Skeletal muscle satellite cell (primary cell): ENCODE measurements around the gene DMXL1.

Source experiments
- H3K27me3 ChIP-seq: 2 replicates; pipeline ENCODE4 v1.7.0; 2013; ENCODE audit warnings: low read length; ENCODE audit not compliant: control insufficient read depth, insufficient read depth
- H3K36me3 ChIP-seq: 2 replicates; pipeline ENCODE4 v1.7.0; 2013; ENCODE audit warnings: mild to moderate bottlenecking, control low read depth, low read length; ENCODE audit not compliant: insufficient read depth
- H3K4me1 ChIP-seq: 2 replicates; pipeline ENCODE4 v1.7.0; 2013; ENCODE audit warnings: low read length; ENCODE audit not compliant: control insufficient read depth, insufficient read depth
- H3K4me2 ChIP-seq: 2 replicates; pipeline ENCODE4 v1.7.0; 2013; ENCODE audit warnings: mild to moderate bottlenecking, low read length
- H3K4me3 ChIP-seq: 2 replicates; pipeline ENCODE4 v1.7.0; 2013; ENCODE audit warnings: low read length
- H3K9ac ChIP-seq: 2 replicates; pipeline ENCODE4 v1.7.0; 2013; ENCODE audit warnings: mild to moderate bottlenecking, low read depth, low read length, moderate library complexity
- H3K9me3 ChIP-seq: replicated peaks from 2 replicates; pipeline ENCODE4 v1.7.0; 2013; ENCODE audit warnings: mild to moderate bottlenecking, control low read depth, low read length

Gene DMXL1

DNA sequence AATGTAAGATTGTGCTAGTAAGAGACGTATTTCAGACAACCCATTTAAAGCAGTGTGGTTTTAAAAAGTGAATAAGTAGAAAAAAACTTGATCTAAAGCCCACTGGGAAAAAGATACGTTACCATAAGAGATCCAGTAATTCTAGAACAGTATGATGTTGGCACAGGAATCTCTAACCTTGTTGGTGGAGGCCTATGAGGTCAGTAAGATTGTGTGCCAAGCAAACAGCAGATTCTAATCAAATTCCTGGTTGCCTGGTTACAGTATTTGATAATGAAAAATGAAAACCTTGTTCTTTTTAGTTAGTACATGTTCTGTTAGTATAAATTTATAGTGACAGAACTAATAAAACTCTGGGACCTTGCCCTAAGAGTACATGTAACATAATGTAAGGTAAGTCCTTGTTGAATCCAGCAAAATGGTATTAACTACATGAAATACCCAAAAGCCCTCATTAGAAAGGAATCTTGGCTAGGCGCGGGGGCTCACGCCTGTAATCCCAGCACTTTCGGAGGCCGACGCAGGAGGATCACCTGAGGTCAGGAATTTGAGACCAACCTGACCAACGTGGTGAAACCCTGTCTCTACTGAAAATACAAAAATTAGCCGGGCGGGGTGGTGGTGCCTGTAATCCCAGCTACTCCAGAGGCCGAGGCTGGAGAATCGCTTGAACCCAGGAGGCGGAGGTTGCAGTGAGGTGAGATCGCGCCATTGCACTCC lies 33.2 kb upstream of the DMXL1 start:
- H3K27me3 ChIP-seq: no peaks in the 10 kb centered on the region
- no peak overlapping the region for H3K4me2 ChIP-seq
- H3K36me3 ChIP-seq: no peaks in the 10 kb centered on the region
- H3K4me3 ChIP-seq: no peak overlapping the region
- no peak overlapping the region for H3K9ac ChIP-seq
- H3K9me3 ChIP-seq: no peaks in the 10 kb centered on the region
- H3K4me1 ChIP-seq: peaks cover 5% of the 10 kb centered on the region

DNA sequence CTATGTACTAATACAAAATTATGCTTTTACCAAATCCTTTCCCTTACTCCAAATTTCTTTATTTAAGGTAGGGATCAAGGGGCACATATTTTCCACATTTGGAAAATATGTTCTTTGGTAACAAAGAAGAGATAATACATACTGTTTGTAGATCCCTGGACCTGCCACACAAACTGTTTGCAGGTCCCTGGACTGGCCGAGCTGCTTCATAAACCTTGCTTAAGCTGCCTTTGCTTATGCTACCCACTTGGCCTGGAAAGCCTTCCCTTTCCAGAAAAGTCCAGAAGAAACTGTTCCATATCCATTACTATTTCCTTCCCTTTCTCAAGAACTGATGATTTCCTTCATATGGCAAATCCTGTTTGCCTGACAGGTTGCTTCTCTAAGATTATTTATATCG lies 22.6 kb upstream of the DMXL1 start:
- H3K4me2 ChIP-seq: no peak overlapping the region

GRCh38 chr5:119049824-119050449 lies 20.9 kb upstream of the DMXL1 start:
- H3K4me3 ChIP-seq: no peak overlapping the region
- no peaks in the 10 kb centered on the region for H3K9me3 ChIP-seq
- H3K27me3 ChIP-seq: no peaks in the 10 kb centered on the region
- H3K9ac ChIP-seq: peak overlapping the region; percentile 39
- no peaks in the 10 kb centered on the region for H3K36me3 ChIP-seq
- H3K4me1 ChIP-seq: peaks cover 5% of the 10 kb centered on the region
- peak overlapping the region; percentile 26 for H3K4me2 ChIP-seq

More for the DNA sequence above, 22.6 kb upstream of the DMXL1 start:
- Histone ChIP-seq H3K36me3 (no peaks in the 10 kb centered on the region), H3K27me3 (no peaks in the 10 kb centered on the region), H3K4me3 (no peak overlapping the region), H3K9me3 (no peaks in the 10 kb centered on the region), H3K9ac (no peak overlapping the region), H3K4me1 (peaks cover 5% of the 10 kb centered on the region)

GRCh38 chr5:119054101-119054500 lies 16.8 kb upstream of the DMXL1 start:
- Histone ChIP-seq H3K4me1 (peaks cover 5% of the 10 kb centered on the region), H3K4me3 (no peak overlapping the region), H3K9me3 (no peaks in the 10 kb centered on the region), H3K9ac (no peak overlapping the region), H3K4me2 (no peak overlapping the region), H3K36me3 (no peaks in the 10 kb centered on the region), H3K27me3 (no peaks in the 10 kb centered on the region)

DNA sequence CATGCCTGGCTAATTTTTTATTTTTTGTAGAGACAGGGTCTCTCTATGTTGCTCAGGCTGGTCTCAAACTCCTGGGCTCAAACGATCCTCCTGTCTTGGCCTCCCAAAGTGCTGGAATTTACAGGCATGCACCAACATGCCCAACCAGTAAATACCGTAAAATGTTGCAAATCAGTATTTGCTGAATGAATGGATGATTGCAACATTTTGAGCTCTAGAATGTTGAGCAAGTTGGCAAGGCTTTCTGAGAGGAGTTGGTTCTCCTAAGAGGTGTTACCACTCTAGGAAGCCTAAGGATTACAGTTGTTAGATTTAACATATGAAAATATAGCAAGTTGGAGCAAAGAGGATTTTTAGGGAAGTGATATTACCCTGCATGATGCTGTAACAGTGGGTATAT lies 15.6 kb upstream of the DMXL1 start:
- Histone ChIP-seq H3K36me3 (no peaks in the 10 kb centered on the region), H3K4me2 (no peak overlapping the region), H3K9ac (no peak overlapping the region), H3K4me3 (no peak overlapping the region), H3K4me1 (peaks cover under 1% of the 10 kb centered on the region), H3K9me3 (no peaks in the 10 kb centered on the region), H3K27me3 (no peaks in the 10 kb centered on the region)

DNA sequence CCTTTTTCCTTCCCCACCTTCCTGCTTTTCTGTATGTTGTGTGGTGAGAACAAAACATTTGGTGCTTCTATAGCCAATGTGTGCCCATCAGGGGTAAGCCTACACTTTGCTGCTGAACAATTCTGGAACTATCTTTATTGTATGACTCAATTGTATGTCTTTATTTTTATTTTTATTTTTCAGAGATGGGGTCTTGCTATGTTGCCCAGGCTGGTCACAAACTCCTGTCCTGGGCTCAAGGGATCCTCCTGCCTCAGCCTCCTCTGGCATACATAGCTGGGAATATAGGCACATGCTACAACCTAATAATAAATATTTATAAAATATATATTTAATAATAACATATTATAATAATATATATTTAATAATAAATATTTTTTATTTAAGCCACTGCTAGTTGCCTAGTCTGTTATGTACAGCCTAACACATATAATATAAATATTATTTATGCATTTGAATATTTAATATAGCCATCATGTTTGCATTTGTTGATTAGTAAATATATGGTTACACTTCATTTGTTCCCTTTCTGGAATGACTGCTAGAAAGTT lies 11.8 kb upstream of the DMXL1 start:
- no peak overlapping the region for H3K4me2 ChIP-seq
- no peaks in the 10 kb centered on the region for H3K36me3 ChIP-seq

GRCh38 chr5:119059740-119060255 lies 11.1 kb upstream of the DMXL1 start:
- Histone ChIP-seq H3K9ac (no peak overlapping the region), H3K27me3 (no peaks in the 10 kb centered on the region), H3K4me3 (no peak overlapping the region), H3K36me3 (no peaks in the 10 kb centered on the region), H3K4me2 (no peak overlapping the region), H3K4me1 (peaks cover 9% of the 10 kb centered on the region), H3K9me3 (no peaks in the 10 kb centered on the region)

More for the DNA sequence above, 11.8 kb upstream of the DMXL1 start:
- no peak overlapping the region for H3K4me3 ChIP-seq
- peaks cover 9% of the 10 kb centered on the region for H3K4me1 ChIP-seq
- H3K9ac ChIP-seq: no peak overlapping the region
- H3K27me3 ChIP-seq: no peaks in the 10 kb centered on the region
- H3K9me3 ChIP-seq: no peaks in the 10 kb centered on the region

- Histone ChIP-seq H3K9me3 (no peaks in the 10 kb centered on the region), H3K4me1 (peaks cover 9% of the 10 kb centered on the region), H3K4me2 (peak overlapping the region; percentile 3), H3K9ac (no peak overlapping the region), H3K36me3 (no peaks in the 10 kb centered on the region), H3K27me3 (no peaks in the 10 kb centered on the region), H3K4me3 (no peak overlapping the region)
These were observed 7.1 kb upstream of the DMXL1 start for GRCh38 chr5:119063579-119064379.

DNA sequence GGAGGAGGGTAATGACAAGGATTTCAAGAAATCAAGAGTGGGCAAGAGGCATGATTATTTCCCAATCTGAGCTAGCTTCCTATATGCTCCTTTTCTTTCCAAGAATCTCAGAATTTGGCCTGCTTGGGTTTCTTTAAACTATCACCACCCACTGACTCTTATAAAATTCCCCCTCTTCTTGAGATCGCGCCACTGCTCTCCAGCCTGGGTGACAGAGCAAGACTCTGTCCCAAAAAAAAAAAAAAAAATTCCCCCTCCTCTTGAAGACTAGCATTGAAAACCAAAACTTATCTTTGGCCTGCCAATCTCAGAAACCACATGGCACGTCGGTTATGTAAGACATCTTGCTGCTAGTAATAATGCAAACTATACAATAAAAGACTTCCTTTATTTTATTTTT lies 3.4 kb upstream of the DMXL1 start:
- no peak overlapping the region for H3K4me3 ChIP-seq
- no peaks in the 10 kb centered on the region for H3K36me3 ChIP-seq
- peaks cover 16% of the 10 kb centered on the region for H3K4me1 ChIP-seq
- no peaks in the 10 kb centered on the region for H3K27me3 ChIP-seq
- H3K9me3 ChIP-seq: no peaks in the 10 kb centered on the region
- no peak overlapping the region for H3K4me2 ChIP-seq
- H3K9ac ChIP-seq: no peak overlapping the region

GRCh38 chr5:119070578-119070827 lies 384 bp upstream of the DMXL1 start:
- no peaks in the 10 kb centered on the region for H3K36me3 ChIP-seq
- H3K4me1 ChIP-seq: peaks cover 10% of the 10 kb centered on the region
- no peaks in the 10 kb centered on the region for H3K27me3 ChIP-seq
- no peaks in the 10 kb centered on the region for H3K9me3 ChIP-seq
- peak overlapping the region; percentile 97 for H3K9ac ChIP-seq
- peak overlapping the region; percentile 80 for H3K4me2 ChIP-seq
- peak overlapping the region; percentile 72 for H3K4me3 ChIP-seq

- peak overlapping the region; percentile 72 for H3K4me3 ChIP-seq
- H3K4me1 ChIP-seq: peaks cover 10% of the 10 kb centered on the region
- no peaks in the 10 kb centered on the region for H3K9me3 ChIP-seq
- H3K27me3 ChIP-seq: no peaks in the 10 kb centered on the region
- no peaks in the 10 kb centered on the region for H3K36me3 ChIP-seq
- H3K4me2 ChIP-seq: peak overlapping the region; percentile 93
- H3K9ac ChIP-seq: peak overlapping the region; percentile 97
These were observed 691 bp downstream of the DMXL1 start for GRCh38 chr5:119071561-119071995.
